GM12865 (cell line): ENCODE results near the gene BPGM.
"Not testable (repeated sequence)": the region's sequence is repeated elsewhere in the genome, so short reads cannot be mapped to it uniquely, and the experiment has no call there.

ENCODE experiments used
- DNase-seq: peaks from one replicate; pipeline ENCODE4 v3.0.0; 2010; ENCODE audit warnings: low read depth
- H3K4me3 ChIP-seq: 2 replicates; pipeline ENCODE4 v1.5.1; 2011; ENCODE audit warnings: mild to moderate bottlenecking, low read depth, low read length, control low read depth
- TF ChIP-seq, protein P1 (sequence below): IDR thresholded peaks from 2 replicates; pipeline ENCODE4 v1.5.1; 2011; ENCODE audit warnings: low read length, control low read depth, low read depth, inconsistent platforms; ENCODE audit not compliant: insufficient read depth; ENCODE audit errors: missing control alignments

The BPGM gene

DNA sequence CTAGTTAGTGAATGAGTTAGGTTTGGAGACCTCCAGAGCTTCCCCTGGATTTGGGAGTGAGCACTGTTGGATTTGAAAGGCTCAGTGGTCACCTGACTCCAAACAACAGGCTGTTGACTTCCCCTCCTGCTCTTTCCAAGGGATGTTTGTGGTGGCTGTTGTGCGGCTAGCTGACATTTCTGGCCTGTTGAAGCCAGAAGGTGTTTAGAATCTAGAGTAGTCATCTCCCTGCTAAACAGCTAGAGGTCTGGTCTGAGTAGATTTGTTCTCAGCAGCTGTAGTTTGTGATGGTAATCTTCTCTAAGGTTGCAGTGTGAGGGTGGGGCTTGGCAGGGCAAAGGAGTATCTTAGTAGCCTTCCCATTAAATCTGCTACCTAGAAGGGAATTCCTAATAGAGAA, 30.1 kb downstream of the BPGM start:
- DNase-seq, result no peak
- H3K4me3 ChIP-seq, result no peak overlapping the region
- TF ChIP-seq, protein P1, sequence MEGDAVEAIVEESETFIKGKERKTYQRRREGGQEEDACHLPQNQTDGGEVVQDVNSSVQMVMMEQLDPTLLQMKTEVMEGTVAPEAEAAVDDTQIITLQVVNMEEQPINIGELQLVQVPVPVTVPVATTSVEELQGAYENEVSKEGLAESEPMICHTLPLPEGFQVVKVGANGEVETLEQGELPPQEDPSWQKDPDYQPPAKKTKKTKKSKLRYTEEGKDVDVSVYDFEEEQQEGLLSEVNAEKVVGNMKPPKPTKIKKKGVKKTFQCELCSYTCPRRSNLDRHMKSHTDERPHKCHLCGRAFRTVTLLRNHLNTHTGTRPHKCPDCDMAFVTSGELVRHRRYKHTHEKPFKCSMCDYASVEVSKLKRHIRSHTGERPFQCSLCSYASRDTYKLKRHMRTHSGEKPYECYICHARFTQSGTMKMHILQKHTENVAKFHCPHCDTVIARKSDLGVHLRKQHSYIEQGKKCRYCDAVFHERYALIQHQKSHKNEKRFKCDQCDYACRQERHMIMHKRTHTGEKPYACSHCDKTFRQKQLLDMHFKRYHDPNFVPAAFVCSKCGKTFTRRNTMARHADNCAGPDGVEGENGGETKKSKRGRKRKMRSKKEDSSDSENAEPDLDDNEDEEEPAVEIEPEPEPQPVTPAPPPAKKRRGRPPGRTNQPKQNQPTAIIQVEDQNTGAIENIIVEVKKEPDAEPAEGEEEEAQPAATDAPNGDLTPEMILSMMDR, result no peak

DNA sequence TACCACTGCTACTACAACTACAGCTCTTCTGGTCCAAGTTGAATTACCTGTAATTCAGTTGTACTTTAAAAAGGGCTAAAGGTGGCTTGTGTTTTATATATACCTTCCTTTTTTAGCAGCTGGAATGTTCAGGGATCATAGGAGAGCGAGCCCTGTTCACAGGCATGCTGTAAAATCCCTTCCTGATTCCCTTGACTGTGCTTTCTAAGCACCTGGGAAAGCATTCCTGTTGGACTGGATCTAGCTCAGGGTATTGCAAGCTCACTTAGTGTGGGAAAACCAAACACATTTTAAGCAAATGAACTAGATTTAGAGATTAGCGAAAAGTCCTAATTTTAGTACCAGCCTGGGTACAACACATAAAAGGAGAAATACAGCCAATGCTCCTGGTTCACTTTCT, 31.5 kb downstream of the BPGM start:
- no peak overlapping the region for H3K4me3 ChIP-seq
- TF ChIP-seq, protein P1, result no peak
- DNase-seq, result no peak

DNA sequence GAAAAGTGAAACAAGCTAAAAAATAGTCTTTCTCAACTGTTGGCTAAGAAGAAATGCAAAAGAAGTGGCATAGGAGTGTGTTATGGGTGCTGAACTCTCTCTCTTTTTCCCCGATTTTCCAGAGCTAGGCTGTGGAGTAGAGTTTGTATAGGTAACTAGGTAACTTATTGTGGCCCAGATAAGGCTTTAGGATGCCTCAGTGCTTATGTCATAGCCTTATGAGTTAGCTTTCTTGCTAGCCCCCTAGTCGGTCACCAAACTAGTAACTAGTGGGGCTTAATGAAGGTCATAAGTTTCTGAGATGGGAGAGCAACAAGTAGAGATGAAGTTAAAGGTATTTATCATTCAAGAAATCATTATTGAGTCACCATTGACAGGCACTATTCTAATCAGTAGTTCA, 32.4 kb downstream of the BPGM start:
- no peak for DNase-seq
- TF ChIP-seq, protein P1, result no peak
- H3K4me3 ChIP-seq, result no peak overlapping the region

DNA sequence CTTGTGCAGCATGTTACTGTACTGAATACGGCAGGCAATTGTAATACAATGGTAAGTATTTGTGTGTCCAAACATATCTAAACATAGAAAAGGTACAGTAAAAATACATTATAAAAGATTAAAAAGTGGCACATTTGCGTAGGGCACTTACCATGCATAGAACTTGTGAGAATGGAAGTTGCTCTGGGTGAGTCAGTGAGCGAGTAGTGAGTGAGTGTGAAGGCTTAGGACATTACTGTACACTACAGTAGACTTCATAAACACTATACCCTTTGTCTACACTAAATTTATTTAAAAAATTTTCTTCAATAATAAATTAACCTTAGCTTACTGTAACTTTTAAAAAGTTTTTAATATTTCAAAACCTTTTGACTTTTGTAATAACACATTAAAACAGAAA, 37.5 kb downstream of the BPGM start:
- DNase-seq, result no peak
- TF ChIP-seq, protein P1, result no peak
- no peak overlapping the region for H3K4me3 ChIP-seq

DNA sequence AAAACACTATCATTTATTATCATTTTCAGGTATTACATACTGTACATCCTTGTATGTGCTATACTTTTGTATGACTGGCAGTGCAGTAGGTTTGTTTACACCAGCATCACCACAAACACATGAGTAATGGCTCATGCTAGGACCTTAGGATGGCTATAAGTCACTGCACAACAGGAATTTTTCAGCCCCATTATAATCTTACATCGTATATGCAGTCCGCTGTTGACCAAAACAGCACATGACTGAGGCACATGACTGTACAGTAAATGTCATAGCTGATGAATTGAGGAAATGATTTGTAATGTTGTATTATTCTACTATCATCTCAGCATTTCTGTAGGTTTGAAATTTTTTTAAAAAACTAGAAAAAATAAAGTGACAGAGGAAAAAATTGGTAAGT, 38.6 kb downstream of the BPGM start:
- H3K4me3 ChIP-seq, result no peak overlapping the region
- no peak for DNase-seq
- TF ChIP-seq, protein P1, result no peak

DNA sequence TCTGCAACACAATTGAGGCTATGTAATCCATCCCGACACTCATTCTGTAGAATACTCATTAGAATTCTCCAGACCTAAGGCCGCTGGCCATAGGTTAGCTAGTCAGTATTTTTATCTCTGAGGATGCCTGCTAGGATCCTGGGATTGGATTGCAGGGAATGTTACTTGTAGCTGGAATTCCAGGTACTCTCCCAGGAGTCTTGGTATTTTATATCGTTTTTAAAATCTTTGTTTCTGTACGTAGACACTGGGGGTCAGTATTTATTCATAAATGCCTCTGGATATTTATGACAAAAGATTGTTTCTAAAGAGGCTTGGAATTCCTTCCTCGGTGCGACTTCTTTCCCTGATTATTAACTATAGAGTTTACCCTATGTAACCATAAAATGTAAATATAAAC, 40.1 kb downstream of the BPGM start:
- DNase-seq, result no peak
- TF ChIP-seq, protein P1, result no peak
- H3K4me3 ChIP-seq, result no peak overlapping the region

DNA sequence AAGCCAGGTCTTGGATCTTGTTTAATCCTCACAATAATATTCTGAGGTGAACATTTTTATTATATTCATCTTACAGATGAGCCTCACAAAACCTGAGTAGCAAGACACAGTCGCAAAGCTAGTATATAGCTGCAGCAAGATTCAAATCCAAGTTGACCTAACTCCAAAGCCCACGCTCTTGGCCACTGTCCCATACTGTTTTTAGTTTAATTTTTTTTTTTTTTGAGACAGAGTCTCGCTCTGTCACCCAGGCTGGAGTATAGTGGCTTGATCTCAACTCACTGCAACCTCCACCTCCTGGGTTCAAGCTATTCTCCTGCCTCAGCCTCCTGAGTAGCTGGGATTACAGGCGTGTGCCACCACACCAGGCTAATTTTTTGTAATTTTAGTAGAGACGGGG, 42.9 kb downstream of the BPGM start:
- not testable (repeated sequence) for DNase-seq, H3K4me3 ChIP-seq

DNA sequence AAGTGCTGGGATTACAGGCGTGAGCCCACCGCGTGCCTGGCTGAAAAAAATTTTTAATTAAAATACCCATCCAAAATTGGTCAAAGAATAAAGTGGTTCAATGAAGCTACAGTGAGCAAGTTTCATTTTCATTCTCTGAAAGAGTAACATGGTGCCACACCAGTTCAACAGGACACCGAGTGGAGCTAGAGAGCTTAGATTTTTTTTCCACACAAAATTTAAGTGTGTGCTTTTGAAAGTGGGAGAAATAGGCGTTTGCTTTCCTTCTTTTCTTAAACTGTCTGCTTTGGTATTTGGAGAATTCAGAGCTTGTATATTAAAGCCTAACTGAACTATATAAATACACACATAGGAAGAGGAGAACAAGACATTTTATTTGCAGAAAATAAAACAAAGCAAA, 43.4 kb downstream of the BPGM start:
- TF ChIP-seq, protein P1, result peak; percentile 24
- DNase-seq, result peak; percentile 38
- no peak overlapping the region for H3K4me3 ChIP-seq
